ENCODE measurements around the gene ZNF573. TPM values are rescaled to one million over a fixed set of nuclear protein-coding genes. Genes with fewer than 3 reads are reported as not detected.

ZNF573 gene
- total RNA-seq, 6 donors from 2014 or later, result 5.2 to 17.8 (median 8.5) TPM

GRCh38 chr19:37691881-37692504 lies 87.4 kb downstream of the ZNF573 start:
- DNase-seq (peak; percentile 74 to 93), ATAC-seq (ENCODE audit: low FRiP score in 2 of 2) (peak; percentile 90 to 97)
- peak overlapping the region; percentile 71 to 86 (median 78) for H3K27ac ChIP-seq
- no peaks in the 10 kb centered on the region for H3K27me3 ChIP-seq
- peaks cover 0 to 7% (median 2%) of the 10 kb centered on the region in 4 donors for H3K36me3 ChIP-seq
- no peak for TF ChIP-seq EP300 (IDR thresholded peaks at IDR 0.05)
- TF ChIP-seq POLR2A (IDR thresholded peaks at IDR 0.05), result peak in 1 of 4 donors; percentile 40
- peak in 1 of 6 experiments; percentile 18 for TF ChIP-seq CTCF (IDR thresholded peaks at IDR 0.05)
- TF ChIP-seq POLR2AphosphoS5 (IDR thresholded peaks at IDR 0.05), result peak; percentile 44 to 76
- 1 to 3% methylated on average over 12 to 47 of the region's 48 CpGs for WGBS, 2 donors
- peaks cover 0 to 33% (median 29%) of the 10 kb centered on the region in 4 donors for H3K9me3 ChIP-seq
- H3K4me1 ChIP-seq, result peaks cover 0 to 13% (median 1%) of the 10 kb centered on the region in 4 donors
- peak overlapping the region; percentile 48 to 64 (median 56) for H3K4me3 ChIP-seq

Small RNA genes lying within 50 kb of the gene (small RNA-seq; reads per million reads assigned to genes)
- gene SELENOKP1, result 0 reads per million in 4 donors

Other genes starting within 250 kb of the ZNF573 start
- gene ZNF571, start 184.8 kb downstream of the ZNF573 start, total RNA-seq, result 10 to 100 TPM in 1 of 6 donors, 1 to 10 TPM in 4, under 1 TPM in 1; 0.89 to 14.6 (median 3.3) TPM
- gene ZNF540, start 184.7 kb downstream of the ZNF573 start, total RNA-seq, result 1 to 10 TPM; 1.7 to 5.3 (median 4.0) TPM
- 10 to 100 TPM in 4 of 6 donors, 1 to 10 TPM in 2; 2.8 to 34.6 (median 12.3) TPM for gene ZFP30, start 124.1 kb downstream of the ZNF573 start, total RNA-seq
- 10 to 100 TPM in 1 of 6 donors, 1 to 10 TPM in 5; 2.3 to 10.8 (median 4.8) TPM for gene ZNF607, start 59.8 kb downstream of the ZNF573 start, total RNA-seq
- not detected for gene WDR87, start 127.0 kb upstream of the ZNF573 start, total RNA-seq
- 10 to 100 TPM; 57.3 to 91.6 (median 69.4) TPM for gene SIPA1L3, start 127.6 kb upstream of the ZNF573 start, total RNA-seq